Ishikawa (cell line): Measurements from ENCODE around the gene MINDY3.

Experiments
- CEBPB ChIP-seq: IDR thresholded peaks from 2 replicates; pipeline ENCODE4 v1.6.1; 2012
- CREB1 ChIP-seq: IDR thresholded peaks from 2 replicates; pipeline ENCODE4 v1.6.1; 2012; ENCODE audit warnings: low read depth
- EGR1 ChIP-seq: IDR thresholded peaks from 2 replicates; pipeline ENCODE4 v1.6.1; 2012
- EP300 ChIP-seq: IDR thresholded peaks from 2 replicates; pipeline ENCODE4 v1.6.1; 2012; ENCODE audit warnings: borderline replicate concordance
- FOXM1 ChIP-seq: IDR thresholded peaks from 2 replicates; pipeline ENCODE4 v1.6.1; 2012; ENCODE audit warnings: low read depth, borderline replicate concordance
- MAX ChIP-seq: IDR thresholded peaks from 2 replicates; pipeline ENCODE4 v1.6.1; 2012
- NFIC ChIP-seq: IDR thresholded peaks from 2 replicates; pipeline ENCODE4 v1.6.1; 2012
- RAD21 ChIP-seq: IDR thresholded peaks from 2 replicates; pipeline ENCODE4 v1.6.1; 2012; ENCODE audit warnings: low read depth
- REST ChIP-seq: IDR thresholded peaks from 2 replicates; pipeline ENCODE4 v1.6.1; 2012; ENCODE audit warnings: low read depth, mild to moderate bottlenecking
- TAF1 ChIP-seq: IDR thresholded peaks from 2 replicates; pipeline ENCODE4 v1.6.1; 2012; ENCODE audit warnings: low read depth, mild to moderate bottlenecking
- TCF12 ChIP-seq: IDR thresholded peaks from 2 replicates; pipeline ENCODE4 v1.6.1; 2012; ENCODE audit warnings: low read depth
- TEAD4 ChIP-seq: IDR thresholded peaks from 2 replicates; pipeline ENCODE4 v1.6.1; 2012
- YY1 ChIP-seq: IDR thresholded peaks from 2 replicates; pipeline ENCODE4 v1.6.1; 2012; ENCODE audit warnings: low read depth
- ZBTB7A ChIP-seq: IDR thresholded peaks from 2 replicates; pipeline ENCODE4 v1.6.1; 2012; ENCODE audit warnings: low read depth
- TF ChIP-seq, protein P1 (sequence below): IDR thresholded peaks from 2 replicates; pipeline ENCODE4 v1.6.1; 2012

MINDY3 gene

DNA sequence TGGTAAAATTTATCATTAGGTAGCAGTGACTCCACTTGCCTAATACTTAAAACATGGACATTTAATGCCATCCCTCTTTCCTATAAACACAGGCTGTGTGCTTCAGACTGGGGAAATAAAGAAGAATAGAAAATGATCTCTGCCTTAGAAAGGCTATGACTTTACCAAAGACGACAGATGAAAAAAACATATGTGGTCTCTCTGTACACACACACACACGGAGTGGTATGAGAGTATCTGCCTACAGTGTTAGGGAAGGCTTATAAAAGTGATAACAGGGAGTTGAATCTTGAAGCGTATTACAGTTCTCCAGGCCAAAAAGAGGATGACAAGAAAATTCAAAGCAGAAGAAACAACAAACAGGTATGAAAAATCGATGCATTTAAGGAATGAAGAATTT lies 38.2 kb downstream of the MINDY3 start:
- TF ChIP-seq EP300, result no peak

DNA sequence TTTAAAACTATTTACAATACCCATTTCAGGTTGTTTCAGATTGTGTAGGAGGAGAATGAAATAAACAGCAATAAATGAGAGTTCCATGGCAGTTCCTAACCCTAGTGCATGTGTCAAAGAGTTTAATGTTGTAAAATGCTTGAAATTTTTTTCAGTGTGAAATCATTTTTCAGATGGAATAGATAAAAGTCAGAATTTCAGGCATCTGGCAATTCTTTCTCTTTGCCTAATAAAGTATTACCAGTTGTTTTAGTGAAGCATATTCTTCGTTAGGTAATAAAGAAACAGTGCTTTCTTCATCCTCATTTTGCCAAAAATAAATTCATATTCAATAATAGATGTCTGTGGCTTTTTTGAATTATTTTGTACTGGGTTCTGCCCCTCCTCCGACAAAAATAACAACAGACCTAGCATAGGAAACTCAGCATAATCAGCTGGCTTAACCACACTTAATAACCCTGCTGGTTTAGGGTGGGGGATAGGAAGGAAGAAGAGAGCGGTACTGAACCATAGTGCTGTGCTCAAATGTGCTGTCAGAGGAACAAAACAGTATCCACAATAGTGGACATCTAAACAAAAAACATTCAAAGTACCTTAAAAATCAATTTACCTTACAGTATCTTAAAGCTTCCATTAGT lies 39.1 kb downstream of the MINDY3 start:
- TF ChIP-seq CREB1, result no peak
- no peak for TF ChIP-seq EGR1
- TF ChIP-seq FOXM1, result no peak
- no peak for TF ChIP-seq REST
- TF ChIP-seq ZBTB7A, result no peak
- TF ChIP-seq EP300, result no peak
- no peak for TF ChIP-seq MAX
- TF ChIP-seq CEBPB, result no peak
- no peak for TF ChIP-seq RAD21
- no peak for TF ChIP-seq TCF12
- TF ChIP-seq TEAD4, result no peak
- no peak for TF ChIP-seq NFIC
- TF ChIP-seq YY1, result no peak
- TF ChIP-seq, protein P1, sequence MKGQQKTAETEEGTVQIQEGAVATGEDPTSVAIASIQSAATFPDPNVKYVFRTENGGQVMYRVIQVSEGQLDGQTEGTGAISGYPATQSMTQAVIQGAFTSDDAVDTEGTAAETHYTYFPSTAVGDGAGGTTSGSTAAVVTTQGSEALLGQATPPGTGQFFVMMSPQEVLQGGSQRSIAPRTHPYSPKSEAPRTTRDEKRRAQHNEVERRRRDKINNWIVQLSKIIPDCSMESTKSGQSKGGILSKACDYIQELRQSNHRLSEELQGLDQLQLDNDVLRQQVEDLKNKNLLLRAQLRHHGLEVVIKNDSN, result no peak

DNA sequence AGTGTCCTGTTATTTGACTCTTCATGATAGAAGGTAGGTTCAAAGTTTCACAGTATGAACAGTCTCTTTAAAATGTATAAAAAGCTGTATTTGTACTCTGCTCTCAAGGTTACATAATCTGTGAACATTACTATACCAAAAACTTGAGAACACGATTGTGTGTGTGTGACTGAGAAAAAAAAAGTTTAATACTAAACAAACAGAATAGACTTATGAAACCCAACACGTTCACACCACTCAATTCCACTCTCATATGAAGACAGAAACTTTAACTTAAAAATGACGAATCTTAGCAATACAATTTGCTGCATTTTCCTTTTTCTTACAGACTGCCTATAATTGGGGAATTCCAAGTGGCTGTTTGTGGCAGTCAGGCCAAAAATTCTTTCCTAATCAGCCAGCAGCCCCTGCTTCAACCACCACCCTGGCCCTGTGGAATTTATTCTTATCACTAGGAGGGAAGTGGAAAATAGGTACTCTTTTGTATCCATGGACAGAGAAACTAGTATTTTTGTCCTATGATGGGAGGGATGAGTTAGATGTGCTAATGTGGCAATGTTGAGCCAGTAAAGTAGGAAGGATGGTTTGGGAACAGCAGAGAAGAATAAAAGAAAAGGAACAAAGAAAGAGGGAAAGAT lies 42.8 kb downstream of the MINDY3 start:
- no peak for TF ChIP-seq RAD21

- TF ChIP-seq CREB1 (no peak), EP300 (no peak), MAX (no peak), FOXM1 (no peak), RAD21 (no peak), TCF12 (no peak), TEAD4 (no peak), YY1 (no peak), TAF1 (no peak), EGR1 (no peak), ZBTB7A (no peak), CEBPB (no peak), REST (no peak)
- TF ChIP-seq, protein P1, result no peak
These were observed 44.9 kb downstream of the MINDY3 start for GRCh38 chr10:15815242-15815885.

GRCh38 chr10:15814565-15814964 lies 45.7 kb downstream of the MINDY3 start:
- TF ChIP-seq MAX (no peak), CEBPB (no peak)

DNA sequence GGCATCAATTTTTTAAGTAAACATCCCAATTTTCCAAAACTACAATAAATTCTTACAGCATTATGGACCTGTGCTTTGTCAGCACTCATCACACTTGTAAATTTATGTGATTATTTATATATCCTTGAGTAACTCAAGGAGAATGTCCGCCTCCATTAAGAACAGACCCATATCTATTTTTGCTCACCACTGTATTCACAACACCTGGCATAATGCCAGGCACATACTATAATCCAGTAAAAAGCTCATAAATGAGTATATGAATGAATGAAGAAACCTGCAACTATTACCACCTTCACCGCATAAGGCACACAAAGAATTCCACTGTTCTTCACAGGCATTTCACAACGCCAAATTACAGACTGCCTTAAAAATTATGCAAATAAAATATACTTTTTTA lies 46.9 kb downstream of the MINDY3 start:
- TF ChIP-seq TAF1 (no peak), YY1 (no peak), NFIC (0 out of 2 replicates have a peak, but pooled peaks have one; percentile 9), TEAD4 (no peak)
